ENCODE results near the gene BORCS8. TPM values are rescaled to one million over a fixed set of nuclear protein-coding genes. Genes with fewer than 3 reads are reported as not detected.

The BORCS8 gene
- total RNA-seq, 4 donors from 2014 or later, result 9.4 to 28.8 (median 14.7) TPM

DNA sequence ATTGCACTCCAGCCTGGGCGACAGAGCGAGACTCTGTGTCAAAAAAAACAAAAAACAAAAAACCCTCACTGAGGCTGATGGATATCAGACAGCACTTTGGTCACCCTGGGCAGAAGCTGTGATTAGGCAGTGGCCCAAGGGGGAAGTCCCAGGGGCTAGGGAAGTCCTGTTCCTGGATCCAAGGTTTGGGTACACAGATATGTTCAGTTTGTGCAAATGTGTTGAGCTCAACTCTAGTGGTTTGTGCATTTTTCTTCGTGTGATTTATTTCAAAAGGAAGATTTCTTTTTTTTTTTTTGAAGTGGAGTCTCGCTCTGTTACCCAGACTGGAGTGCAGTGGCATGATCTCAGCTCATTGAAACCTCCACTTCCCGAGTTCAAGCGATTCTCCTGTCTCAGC, 34.1 kb downstream of the BORCS8 start:
- TF ChIP-seq, protein P1, sequence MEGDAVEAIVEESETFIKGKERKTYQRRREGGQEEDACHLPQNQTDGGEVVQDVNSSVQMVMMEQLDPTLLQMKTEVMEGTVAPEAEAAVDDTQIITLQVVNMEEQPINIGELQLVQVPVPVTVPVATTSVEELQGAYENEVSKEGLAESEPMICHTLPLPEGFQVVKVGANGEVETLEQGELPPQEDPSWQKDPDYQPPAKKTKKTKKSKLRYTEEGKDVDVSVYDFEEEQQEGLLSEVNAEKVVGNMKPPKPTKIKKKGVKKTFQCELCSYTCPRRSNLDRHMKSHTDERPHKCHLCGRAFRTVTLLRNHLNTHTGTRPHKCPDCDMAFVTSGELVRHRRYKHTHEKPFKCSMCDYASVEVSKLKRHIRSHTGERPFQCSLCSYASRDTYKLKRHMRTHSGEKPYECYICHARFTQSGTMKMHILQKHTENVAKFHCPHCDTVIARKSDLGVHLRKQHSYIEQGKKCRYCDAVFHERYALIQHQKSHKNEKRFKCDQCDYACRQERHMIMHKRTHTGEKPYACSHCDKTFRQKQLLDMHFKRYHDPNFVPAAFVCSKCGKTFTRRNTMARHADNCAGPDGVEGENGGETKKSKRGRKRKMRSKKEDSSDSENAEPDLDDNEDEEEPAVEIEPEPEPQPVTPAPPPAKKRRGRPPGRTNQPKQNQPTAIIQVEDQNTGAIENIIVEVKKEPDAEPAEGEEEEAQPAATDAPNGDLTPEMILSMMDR (IDR thresholded peaks at IDR 0.05), result no peak
- TF ChIP-seq POLR2AphosphoS5 (IDR thresholded peaks at IDR 0.05) (no peak), POLR2A (IDR thresholded peaks at IDR 0.05) (no peak), EP300 (IDR thresholded peaks at IDR 0.05) (no peak)
- 76 to 83% methylated on average over 3 to 6 of the region's 6 CpGs for WGBS, 2 donors (ENCODE audit: low coverage in 1 of 2)
- Histone ChIP-seq H3K4me3 (no peak overlapping the region), H3K27me3 (no peaks in the 10 kb centered on the region), H3K27ac (no peak overlapping the region), H3K36me3 (peaks cover 0 to 21% of the 10 kb centered on the region in 2 donors), H3K4me1 (no peaks in the 10 kb centered on the region), H3K9me3 (no peaks in the 10 kb centered on the region)
- ATAC-seq, result no peak

DNA sequence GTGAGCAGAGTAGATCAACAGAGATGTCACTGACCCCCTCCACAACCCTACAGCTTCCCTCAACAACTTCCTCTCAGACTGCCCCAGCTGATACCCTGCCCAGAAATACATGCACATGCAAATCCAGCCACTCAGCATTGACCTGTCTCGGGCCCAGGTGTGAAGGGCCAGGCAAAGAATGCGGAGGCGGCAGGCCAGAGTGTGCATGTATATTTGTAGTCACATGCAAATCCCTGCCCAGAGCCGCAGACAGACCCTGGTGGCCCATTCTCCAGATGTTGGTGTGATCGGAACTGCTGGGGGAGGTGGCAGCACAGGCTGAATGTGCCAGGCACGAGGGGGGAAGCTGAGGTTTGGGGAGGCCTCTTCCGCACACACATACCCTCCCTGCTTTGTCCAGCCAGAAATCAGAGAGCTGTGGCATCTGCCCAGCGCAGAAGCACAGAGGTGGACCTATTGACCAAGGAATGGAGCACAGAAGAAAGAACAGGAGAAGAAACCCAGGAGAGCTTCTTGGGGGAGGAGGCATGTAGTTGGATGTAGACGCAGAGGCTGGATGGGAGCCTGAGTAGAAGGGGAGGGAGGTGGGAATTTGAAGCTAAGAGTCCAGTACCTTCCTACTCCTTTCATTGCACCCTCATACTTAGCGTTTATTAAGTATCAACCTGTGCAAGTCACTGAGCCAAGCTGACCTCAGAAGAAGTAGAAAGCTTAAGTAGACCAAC, 36.3 kb downstream of the BORCS8 start:
- H3K9me3 ChIP-seq, result no peaks in the 10 kb centered on the region
- ATAC-seq, result no peak
- no peak overlapping the region for H3K27ac ChIP-seq
- H3K36me3 ChIP-seq, result peaks cover 0 to 22% of the 10 kb centered on the region in 2 donors
- WGBS, 2 donors (ENCODE audit: low coverage in 1 of 2), result 86 to 87% methylated on average over 3 to 7 of the region's 10 CpGs
- TF ChIP-seq, protein P1 (IDR thresholded peaks at IDR 0.05), result no peak
- TF ChIP-seq POLR2A (IDR thresholded peaks at IDR 0.05), result no peak
- no peak for TF ChIP-seq EP300 (IDR thresholded peaks at IDR 0.05)
- TF ChIP-seq POLR2AphosphoS5 (IDR thresholded peaks at IDR 0.05), result no peak
- no peaks in the 10 kb centered on the region for H3K27me3 ChIP-seq
- no peaks in the 10 kb centered on the region for H3K4me1 ChIP-seq
- no peak overlapping the region for H3K4me3 ChIP-seq

DNA sequence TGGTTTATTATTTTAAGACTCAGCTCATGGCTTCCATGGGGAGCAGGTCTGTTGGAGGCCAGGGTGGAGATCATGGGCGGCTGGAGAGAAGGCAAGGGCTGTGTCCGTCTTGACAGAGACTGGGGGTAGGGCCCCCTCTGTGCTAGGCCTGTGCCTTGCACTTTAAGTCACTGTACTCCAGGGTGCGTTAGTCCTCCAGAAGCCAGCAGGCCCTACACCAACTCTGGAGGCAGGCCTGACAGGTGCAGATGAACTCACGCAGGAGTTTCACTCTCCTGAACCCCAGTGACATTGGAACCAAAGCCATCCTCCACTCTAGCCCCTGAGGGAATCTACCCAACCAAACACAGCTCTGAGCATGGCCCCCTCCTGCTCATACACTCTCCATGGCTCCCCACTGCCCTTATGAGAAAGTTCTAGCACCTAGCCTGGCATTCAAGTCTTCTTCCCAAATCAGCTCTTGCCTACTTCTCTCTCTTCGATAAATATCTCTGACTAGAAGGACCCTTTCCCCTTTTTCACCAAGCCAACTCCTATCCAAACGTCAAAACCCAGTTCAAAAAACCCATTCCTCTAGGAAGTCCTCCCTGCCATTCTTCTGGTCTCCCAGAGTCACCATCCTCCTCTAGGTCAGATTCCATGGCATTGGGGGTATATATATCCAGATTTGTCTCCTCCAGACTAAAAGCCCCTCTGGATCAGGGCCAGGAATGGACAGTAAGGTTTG, 37.0 kb downstream of the BORCS8 start:
- H3K4me1 ChIP-seq, result no peaks in the 10 kb centered on the region
- ATAC-seq, result no peak
- H3K4me3 ChIP-seq, result no peak overlapping the region
- no peaks in the 10 kb centered on the region for H3K9me3 ChIP-seq
- 90 to 91% methylated on average over 3 of the region's 6 CpGs for WGBS, 2 donors (ENCODE audit: low coverage in 1 of 2)
- no peak overlapping the region for H3K27ac ChIP-seq
- no peaks in the 10 kb centered on the region for H3K27me3 ChIP-seq
- no peak for TF ChIP-seq POLR2AphosphoS5 (IDR thresholded peaks at IDR 0.05)
- no peak for TF ChIP-seq EP300 (IDR thresholded peaks at IDR 0.05)
- TF ChIP-seq POLR2A (IDR thresholded peaks at IDR 0.05), result no peak
- TF ChIP-seq, protein P1 (IDR thresholded peaks at IDR 0.05), result no peak
- H3K36me3 ChIP-seq, result peaks cover 0 to 24% of the 10 kb centered on the region in 2 donors

DNA sequence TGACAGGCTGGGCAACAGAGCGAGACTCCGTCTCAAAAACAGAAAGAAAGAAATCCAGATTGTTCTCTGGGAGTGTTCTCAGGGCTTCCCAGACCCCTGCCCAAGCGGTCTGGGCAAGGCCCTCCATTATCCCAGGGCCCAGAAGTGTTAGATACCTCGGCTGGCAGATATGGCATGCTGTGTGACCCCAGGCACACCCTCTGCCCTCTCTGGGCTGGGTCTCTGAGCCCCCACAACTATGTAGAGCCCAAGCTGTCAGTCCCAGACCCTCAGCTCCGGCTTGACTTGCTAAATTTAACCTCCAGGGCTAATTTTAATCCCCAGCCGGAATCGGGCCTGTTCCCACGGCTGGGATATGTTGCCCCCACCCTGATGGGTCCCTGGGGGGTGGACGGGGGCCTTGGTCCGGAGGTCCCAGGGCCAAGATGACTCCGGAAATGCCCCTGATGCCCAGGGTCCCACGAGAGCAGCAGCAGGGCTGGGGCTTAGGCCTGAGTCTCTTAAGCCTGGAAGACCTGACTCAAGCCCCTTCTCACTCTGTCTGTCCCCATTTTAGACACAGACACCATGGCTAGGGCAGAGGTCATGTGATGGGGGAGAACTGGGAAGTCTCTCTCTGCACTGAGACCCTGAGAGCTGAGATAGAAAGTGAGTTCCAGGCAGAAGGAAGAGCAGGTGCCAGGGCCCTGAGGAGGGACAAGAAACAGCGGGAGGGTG, 39.1 kb downstream of the BORCS8 start:
- no peak for ATAC-seq
- Histone ChIP-seq H3K4me3 (no peak overlapping the region), H3K9me3 (no peaks in the 10 kb centered on the region), H3K27ac (no peak overlapping the region), H3K27me3 (no peaks in the 10 kb centered on the region), H3K4me1 (no peaks in the 10 kb centered on the region), H3K36me3 (peaks cover 0 to 43% of the 10 kb centered on the region in 2 donors)
- TF ChIP-seq, protein P1 (IDR thresholded peaks at IDR 0.05), result no peak
- TF ChIP-seq POLR2A (IDR thresholded peaks at IDR 0.05) (no peak), EP300 (IDR thresholded peaks at IDR 0.05) (no peak), POLR2AphosphoS5 (IDR thresholded peaks at IDR 0.05) (no peak)
- 78 to 94% methylated on average over 3 to 5 of the region's 13 CpGs for WGBS, 2 donors (ENCODE audit: low coverage in 1 of 2)

All from gastroesophageal sphincter (tissue), 4 donors.